GM21447 (cell line): ENCODE results near the gene PKD2.
"Not testable (repeated sequence)": the region's sequence is repeated elsewhere in the genome, so short reads cannot be mapped to it uniquely, and the experiment has no call there.

Source experiments
- ATAC-seq: cut with Tn5 transposase; IDR thresholded peaks from one replicate; pipeline ENCODE4 v1.9.1; 2021; ENCODE audit not compliant: unreplicated experiment

Gene PKD2

DNA sequence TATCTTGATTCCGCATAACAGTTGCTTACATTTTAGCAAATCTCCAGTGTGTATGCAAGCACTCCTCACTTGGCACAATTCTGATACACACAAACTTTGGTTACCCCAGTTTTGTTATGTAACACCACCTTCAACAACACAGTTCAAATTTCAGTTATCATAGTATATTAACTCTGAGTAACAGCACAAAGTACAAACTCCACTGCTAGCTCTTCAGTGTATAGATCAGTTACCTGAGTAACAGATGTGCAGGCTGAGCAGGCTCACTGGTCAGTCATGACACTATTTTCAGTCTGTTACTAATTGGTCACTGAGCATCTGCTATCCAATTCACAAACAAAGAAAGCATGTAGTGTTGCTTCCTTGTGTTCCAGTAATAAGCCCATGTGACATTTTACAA lies 55.4 kb downstream of the PKD2 start:
- ATAC-seq: no peak

DNA sequence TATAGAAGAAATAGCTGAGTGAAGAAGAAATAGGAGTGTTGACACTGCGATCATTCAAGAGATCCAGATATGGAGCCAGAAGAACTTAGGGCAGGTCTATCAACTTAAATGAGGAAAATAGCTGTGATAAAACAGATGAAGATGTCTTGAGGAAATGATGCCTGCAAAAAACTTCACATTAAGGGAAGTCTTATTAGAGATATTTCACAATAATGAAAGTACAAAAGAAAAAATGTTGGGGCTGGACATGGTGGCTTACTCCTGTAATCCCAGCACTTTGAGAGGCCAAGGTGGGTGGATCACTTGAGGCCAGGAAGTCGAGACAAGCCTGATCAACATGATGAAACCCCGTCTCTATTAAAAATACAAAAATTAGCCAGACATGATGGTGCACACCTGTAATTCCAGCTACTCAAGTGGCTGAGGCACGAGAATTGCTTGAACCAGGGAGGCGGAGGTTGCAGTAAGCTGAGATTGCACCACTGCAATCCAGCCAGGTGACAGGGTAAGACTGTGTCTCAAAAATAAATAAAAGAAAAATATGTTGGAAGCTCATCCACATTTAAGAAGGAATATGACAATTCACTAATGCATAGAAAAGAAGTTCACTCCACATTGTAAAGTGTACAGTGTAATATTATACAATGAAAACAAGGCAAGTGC lies 56.3 kb downstream of the PKD2 start:
- ATAC-seq: no peak

DNA sequence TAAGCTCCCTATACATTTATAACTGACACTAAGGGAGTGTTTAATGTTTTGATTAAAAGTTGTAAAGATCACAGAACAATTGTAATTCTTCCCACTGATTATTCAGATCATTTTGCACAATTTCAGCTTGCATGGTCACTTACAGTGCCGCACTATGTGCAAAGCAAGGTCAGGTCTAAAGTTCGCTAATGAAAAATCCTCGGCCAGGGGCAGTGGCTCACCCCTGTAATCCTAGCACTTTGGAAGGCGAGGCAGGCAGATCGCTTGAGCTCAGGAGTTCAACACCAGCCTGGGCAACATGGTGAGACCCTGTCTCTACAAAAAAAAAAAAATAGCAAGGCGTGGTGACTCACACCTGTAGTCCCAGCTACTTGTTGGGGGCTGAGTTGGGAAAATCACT lies 57.0 kb downstream of the PKD2 start:
- no peak for ATAC-seq

DNA sequence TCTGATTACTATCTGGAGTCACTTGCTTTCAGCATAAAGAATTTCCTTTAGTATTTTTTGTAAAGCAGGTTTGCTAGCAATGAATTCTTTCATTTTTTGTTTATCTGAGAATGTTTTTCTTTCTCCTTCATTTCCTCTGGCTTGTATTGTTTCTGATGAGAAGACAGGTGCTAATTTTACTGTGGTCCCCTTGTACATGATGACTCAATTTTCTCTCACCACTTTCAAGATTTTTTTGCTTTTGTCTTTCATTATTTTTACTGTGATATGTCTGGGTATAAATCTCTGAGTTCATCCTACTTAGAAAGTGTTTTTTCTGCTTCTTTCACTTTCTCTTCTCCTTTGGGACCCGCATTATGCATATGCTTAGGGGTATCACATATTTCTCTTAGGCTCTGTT lies 62.6 kb downstream of the PKD2 start:
- no peak for ATAC-seq

DNA sequence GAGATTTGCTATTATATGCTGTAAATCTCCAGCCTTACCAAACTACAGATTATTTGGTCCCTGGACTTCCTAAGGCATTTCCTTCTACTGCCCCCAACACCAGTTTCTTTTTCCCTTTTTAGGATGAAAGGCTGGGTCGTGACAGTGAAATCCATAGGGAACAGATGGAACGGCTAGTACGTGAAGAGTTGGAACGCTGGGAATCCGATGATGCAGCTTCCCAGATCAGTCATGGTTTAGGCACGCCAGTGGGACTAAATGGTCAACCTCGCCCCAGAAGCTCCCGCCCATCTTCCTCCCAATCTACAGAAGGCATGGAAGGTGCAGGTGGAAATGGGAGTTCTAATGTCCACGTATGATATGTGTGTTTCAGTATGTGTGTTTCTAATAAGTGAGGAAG lies 67.9 kb downstream of the PKD2 start:
- no peak for ATAC-seq

DNA sequence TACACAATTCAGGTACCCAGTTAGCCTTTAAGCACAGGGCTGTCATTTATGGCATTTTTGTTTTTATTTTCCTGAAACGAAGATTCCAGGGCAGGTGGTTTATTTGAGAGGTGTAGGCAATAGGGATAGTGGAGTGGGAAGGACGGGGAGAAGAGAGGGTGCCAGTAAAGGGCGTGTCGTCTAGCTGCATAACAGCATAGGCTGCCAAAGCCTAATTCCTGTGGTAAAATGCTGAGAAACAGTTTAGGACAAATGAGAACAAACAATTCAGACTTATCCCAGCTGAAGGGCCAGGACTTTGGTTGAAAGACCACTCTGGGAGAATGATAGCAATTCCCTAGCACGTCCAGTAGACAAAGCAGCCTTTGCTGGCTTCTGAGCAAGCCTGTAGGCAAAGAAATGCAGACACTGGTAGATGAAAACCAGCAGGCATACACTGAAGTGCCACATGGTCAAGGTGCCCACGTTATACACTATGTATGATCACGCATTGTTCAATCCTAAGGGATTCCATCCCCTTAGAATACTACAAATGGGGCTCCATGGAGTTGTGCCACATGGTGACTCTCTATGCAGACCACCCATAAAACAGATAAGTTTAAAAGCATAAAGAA lies 70.6 kb downstream of the PKD2 start:
- ATAC-seq: no peak

DNA sequence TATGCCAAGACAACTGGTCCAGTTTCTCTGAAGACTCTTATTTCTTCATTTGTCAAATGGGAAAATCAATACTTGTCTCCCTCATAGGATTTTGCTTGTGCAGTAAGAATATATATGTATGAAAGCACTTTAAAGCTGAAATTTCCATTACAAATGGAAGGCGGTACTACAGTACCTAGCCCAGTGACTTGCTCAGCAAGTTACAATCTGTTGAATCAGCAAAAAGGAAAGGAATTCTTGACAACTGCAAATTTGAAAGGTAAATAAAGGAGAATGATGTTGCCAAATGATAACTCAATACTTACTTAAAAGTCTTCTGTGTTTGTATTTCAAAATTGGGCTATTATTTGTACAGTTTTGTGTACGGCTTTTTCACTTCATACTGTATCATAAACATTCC lies 71.1 kb downstream of the PKD2 start:
- no peak for ATAC-seq

DNA sequence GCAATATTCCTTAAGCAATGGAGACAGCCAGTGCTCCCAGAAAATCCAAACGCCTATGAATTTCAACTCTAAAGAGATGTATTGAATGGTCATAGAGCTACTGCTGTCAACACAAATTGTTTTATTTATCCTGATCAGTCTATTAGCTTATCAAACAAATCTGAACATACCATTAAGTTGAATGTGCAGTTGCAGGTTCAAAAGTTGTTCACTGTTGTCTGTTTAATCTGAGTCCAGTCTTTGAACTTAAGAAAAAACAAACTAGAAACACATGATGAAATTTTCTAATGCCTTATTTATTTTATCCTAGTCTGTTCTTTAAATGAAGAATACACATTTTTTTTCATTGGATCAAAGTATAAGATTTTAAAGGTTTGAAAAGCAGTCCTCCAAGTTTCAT lies 73.2 kb downstream of the PKD2 start:
- ATAC-seq: no peak

DNA sequence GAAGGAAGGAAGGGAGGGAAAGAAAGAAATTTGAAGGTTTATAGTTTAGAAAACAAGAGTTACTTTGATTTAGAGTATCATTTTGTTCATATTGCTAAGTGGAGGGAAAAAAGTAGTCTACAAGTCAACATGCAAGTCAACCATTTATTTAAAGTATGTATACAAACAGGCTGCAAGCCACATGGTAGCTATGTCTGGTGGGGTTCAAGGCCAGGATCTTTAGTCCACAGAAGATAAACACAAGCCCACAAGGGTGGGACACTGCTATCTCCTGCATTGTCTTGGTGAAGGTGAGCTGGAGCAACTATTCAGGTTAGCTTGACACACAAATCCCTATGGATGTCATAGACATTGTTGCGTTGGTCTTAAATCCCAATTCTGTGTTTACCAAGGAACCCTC lies 79.6 kb downstream of the PKD2 start:
- ATAC-seq: no peak

DNA sequence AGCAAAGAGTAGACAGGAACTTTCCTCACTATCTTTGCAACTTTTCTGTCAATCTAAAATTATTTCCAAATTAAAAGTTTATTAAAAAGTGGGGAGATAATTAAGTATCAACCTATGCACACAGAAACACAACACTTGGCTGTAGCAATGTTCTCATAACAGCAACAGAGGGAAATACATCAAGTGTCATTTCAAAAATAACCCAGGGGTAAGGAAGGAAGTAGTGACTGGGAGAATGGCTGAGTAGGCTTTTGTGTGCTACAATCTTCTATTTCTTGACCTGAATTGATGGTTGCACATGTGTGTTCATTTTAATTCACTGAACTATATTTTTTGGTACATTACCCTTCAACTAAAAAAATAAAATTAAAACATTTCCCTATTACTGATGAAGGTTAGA lies 83.5 kb downstream of the PKD2 start:
- no peak for ATAC-seq

DNA sequence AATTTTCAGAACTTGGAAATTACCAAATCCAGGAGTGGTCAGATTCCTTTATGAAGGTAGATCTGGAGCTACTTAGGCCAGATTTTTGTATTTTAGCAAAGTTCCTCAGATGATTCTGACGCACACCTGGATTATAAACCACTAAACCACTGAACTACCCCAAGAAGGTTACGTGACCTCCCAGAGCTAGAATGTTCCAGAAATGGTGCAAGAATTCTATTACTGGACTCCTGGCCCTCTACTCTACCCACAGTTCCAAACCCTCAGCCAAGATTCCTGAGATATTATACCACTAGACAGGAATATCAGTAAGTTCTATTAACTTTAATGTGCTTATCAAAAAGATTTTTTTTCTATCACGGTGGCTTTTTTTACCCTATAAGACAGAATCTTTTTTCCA lies 83.9 kb downstream of the PKD2 start:
- ATAC-seq: no peak

DNA sequence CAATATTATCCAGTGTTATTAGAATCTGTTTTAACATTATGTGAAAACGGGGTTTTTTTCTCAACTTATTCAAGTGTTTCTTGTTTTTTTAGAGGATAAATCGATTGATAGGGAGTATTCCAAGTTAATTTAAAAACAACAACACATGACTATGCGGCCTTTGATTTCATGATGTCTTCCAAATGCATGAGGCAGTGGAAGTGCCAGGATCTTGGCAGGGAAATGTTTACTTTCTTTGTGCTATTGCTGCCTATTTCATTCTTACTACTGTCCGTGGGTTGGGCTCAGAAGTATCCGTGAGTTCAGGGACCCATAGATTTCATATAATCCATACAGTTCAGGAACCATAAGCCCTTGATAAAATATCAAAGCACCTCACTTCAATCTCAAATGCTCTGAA lies 86.4 kb downstream of the PKD2 start:
- ATAC-seq: no peak

DNA sequence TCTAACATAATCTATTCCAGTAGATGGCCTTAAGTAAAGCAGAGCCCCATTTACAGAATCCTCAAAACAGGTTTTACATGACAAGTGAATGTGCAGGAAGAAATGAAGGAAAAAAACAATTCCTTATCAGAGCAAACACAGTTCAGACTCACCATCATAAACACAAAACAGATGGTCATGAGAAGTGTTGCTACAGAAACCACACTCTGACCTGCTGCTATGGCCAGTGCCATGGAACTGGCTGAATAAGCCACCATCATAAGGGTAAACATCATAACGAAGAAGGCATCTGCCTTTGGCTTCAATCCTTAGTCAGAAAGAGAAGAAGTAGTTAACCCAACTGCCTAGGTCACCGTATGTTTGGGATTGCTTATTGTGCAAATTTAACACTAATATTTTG lies 89.9 kb downstream of the PKD2 start:
- no peak for ATAC-seq

DNA sequence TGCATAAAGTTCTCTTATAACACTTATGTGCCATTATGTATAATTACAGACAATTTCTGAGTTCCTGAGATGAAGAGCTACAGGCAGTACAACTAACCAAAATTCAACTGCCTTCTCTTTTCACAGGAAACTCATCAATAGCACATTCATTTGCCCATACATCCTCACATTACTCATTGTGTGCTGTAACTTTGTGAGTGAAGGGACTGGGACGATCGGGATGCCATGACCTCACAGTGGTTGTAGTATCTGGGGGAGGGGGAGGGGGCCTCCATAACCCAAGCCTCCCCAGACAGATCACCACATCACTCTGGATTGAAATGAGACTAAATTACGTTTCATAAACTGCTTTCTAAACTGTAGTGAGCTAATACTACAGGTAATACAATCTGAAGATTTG lies 90.3 kb downstream of the PKD2 start:
- ATAC-seq: no peak

DNA sequence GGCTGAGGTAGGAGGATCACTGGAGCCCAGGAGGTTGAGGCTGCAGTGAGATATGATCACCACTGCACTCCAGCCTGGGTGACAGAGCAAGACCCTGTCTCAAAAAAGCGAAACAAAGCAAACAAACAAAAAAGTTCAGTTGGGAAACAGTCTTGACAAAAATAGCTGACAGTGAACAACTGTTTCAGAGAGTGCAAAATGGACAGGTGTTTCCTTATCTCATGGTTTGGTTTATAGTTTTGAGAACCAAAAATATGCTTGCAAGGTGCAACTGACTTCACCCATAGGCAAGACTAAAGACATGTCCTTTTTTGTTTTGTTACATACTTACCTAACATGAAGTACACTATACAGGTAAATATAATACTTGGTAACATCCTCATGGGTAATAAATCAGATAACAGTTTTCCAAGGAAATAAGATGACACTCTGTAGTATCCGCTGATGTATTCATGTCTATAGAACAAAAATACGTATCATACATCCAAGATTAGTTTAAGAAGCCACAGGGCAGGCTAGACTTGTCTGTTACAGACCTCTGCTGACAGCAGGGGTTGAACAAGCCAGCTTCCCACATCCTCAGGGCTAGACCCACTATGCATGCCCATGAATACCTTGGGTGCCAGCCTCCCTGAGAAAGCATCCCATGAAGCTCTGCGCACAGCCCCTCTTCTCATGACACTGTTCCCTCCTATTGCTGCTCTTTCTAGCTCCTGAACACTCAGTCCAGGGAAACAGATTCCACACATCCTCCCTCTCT lies 91.7 kb downstream of the PKD2 start:
- no peak for ATAC-seq

DNA sequence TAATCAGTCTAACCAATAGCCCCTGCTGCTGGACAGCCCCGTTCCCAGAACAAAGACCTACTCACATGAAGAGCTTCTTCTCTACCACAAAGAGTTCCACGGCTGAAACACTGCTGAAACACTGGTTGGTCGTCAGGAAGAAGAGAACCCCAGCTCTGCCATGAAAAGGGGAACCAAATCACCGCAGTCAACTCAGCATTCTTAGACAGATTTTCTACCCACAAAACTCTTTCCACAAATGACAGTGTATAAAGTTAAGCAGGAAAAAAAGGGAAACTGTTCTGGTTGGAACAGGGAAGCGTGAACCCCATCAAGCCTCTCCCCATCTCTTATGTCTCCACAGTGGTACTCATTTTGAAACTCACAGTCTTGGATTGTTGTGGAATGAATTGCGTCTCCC lies 93.7 kb downstream of the PKD2 start:
- no peak for ATAC-seq

DNA sequence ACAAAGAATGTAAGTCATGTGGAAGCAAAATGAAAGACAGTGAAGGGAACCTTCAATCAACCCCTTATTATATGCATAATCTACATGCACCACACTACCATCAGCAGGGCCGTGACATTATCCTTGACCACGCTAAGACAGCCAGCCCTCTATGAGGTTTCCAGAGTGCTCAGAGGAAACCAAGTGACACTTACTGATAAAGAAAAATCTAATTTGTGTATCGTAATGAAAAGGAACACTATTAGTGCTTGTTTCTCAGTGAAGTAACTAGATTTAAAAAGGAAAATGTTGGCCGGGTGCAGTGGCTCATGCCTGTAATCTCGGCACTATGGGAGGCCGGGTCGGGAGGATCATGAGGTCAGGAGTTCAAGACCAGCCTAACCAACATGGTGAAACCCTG lies 94.6 kb downstream of the PKD2 start:
- no peak for ATAC-seq

DNA sequence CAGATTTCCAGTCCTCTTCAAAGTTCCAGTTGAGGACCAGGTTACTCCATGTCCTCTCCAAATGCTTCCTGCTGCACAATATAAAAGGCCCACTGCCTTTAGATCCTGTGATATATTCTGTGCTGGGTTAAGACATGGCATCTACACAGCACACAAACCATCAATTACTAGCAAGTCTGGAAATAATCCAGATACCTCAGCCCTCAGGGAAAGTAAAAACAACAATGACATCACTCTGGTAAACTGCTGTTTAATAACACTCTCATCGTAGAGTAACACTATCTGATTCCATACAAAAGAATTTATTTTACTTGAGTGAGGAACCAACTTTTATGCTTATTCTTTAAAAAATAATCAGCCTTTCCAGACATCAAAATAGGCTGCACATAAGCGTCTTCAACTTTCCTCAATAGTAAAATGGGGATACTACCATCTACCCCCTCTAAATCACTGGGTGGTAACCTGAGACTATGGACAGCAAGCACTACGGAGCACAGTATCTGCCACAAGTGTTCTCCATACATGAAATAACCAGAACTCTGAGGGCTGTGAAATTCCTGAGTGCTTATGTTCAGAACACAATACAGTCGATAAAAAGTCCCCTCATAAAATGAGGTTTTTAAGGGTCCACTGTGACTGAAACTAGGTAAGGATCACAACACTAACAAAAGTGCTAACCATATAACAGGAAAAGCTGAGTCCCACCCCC lies 97.6 kb downstream of the PKD2 start:
- ATAC-seq: no peak

DNA sequence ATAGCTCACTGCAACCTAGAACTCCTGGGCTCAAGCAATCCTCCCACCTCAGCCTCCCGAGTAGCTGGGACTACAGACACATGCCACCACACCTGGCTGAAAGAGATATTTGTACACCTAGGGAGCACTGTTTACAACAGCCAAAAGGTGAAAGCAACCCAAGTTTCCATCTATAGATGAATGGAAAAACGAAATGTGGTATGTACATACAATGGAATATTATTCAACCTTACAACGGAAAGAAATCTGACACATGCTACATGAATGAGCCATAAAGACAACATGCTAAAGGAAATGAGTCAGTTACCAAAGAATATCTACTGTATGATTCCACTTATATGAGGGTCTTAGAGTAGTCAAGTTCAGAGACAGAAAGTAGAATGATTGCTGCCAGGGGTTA lies 98.8 kb downstream of the PKD2 start:
- ATAC-seq: no peak

DNA sequence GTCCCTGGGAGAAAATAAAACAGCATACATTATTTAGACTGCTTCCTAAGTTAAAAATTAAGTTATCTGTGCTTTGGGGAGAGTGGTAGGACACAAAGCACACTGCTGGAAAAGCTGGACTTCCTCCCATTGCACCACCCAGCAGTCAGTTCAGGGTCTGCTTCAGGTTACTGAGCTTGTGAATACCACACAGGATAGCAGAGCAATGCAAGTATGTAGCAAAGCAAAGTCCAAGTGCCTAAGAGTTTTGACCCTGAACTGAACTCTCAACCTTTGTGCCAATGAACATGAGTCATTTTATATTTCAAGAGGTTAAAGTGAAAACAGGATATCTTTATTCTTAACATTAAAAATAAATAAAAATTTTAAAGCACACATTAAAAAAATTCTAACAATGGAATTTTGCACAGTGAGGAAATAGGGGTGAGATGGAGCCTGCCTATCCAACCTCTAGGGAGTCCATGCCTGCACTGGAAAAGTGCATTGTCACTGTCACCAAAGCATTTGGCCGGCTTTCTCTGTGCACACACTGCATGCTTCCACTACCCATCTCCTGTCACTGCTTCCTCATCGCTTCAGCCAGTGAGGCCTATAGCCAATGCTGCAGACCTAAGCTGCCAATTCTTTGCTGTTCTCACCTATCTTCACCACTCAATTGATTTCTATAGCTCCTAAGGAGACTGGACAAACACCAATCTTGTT lies 100.1 kb downstream of the PKD2 start:
- ATAC-seq: no peak

DNA sequence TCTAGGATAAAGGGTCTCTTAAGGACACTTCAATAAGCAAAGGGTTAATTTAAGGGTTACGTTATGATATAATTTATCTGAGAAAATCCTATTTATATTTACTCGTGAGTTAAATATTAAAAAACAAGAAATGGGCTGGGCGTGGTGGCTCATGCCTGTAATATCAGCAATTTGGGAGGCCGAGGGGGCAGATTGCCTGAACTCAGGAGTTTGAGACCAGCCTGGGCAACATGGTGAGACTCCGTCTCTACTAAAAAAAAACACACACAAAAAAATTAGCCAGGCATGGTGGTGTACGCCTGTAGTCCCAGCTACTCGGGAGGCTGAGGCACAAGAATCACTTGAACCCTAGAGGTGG lies 100.7 kb downstream of the PKD2 start:
- not testable (repeated sequence) for ATAC-seq
